ENCODE data around the gene TMOD2. TPM values are rescaled to one million over a fixed set of nuclear protein-coding genes. Genes with fewer than 3 reads are reported as not detected.

TMOD2 gene
- total RNA-seq, 2 donors from 2014 or later = 2.4 to 7.2 TPM

GRCh38 chr15:51765751-51766150 is 14.4 kb downstream of the TMOD2 start:
- Histone ChIP-seq H3K9ac (ENCODE audit: low read depth in 2 of 2, low read length in 2 of 2) (no peak overlapping the region), H3K9me3 (no peaks in the 10 kb centered on the region), H3K27ac (no peak overlapping the region), H3K4me1 (no peaks in the 10 kb centered on the region), H3K4me3 (no peak overlapping the region), H3K36me3 (no peaks in the 10 kb centered on the region), H3K27me3 (no peaks in the 10 kb centered on the region)
- intact Hi-C loops (cut with DNase I) = no loop called here
- no peak for TF ChIP-seq CTCF (IDR thresholded peaks at IDR 0.05)
- DNase-seq = no peak

GRCh38 chr15:51766341-51766740 is 14.9 kb downstream of the TMOD2 start:
- Histone ChIP-seq H3K9me3 (no peaks in the 10 kb centered on the region), H3K27me3 (no peaks in the 10 kb centered on the region), H3K27ac (no peak overlapping the region), H3K4me1 (no peaks in the 10 kb centered on the region), H3K9ac (ENCODE audit: low read depth in 2 of 2, low read length in 2 of 2) (no peak overlapping the region), H3K36me3 (no peaks in the 10 kb centered on the region), H3K4me3 (no peak overlapping the region)
- intact Hi-C loops (cut with DNase I) = no loop called here
- DNase-seq = no peak
- no peak for TF ChIP-seq CTCF (IDR thresholded peaks at IDR 0.05)

GRCh38 chr15:51768018-51768417 is 16.6 kb downstream of the TMOD2 start:
- H3K27ac ChIP-seq = no peak overlapping the region
- H3K36me3 ChIP-seq = no peaks in the 10 kb centered on the region
- TF ChIP-seq CTCF (IDR thresholded peaks at IDR 0.05) = no peak
- H3K27me3 ChIP-seq = no peaks in the 10 kb centered on the region
- H3K4me3 ChIP-seq = no peak overlapping the region
- no peak for DNase-seq
- no peaks in the 10 kb centered on the region for H3K9me3 ChIP-seq
- intact Hi-C loops (cut with DNase I) = no loop called here
- no peak overlapping the region for H3K9ac ChIP-seq (ENCODE audit: low read depth in 2 of 2, low read length in 2 of 2)
- H3K4me1 ChIP-seq = no peaks in the 10 kb centered on the region

GRCh38 chr15:51770902-51771301 is 19.5 kb downstream of the TMOD2 start:
- DNase-seq = no peak
- Histone ChIP-seq H3K4me1 (no peaks in the 10 kb centered on the region), H3K36me3 (no peaks in the 10 kb centered on the region), H3K9ac (ENCODE audit: low read depth in 2 of 2, low read length in 2 of 2) (no peak overlapping the region), H3K27me3 (no peaks in the 10 kb centered on the region), H3K4me3 (no peak overlapping the region), H3K9me3 (no peaks in the 10 kb centered on the region), H3K27ac (no peak overlapping the region)
- TF ChIP-seq CTCF (IDR thresholded peaks at IDR 0.05) = no peak
- intact Hi-C loops (cut with DNase I) = no loop called here

- no peak for TF ChIP-seq CTCF (IDR thresholded peaks at IDR 0.05)
- no peaks in the 10 kb centered on the region for H3K9me3 ChIP-seq
- intact Hi-C loops (cut with DNase I) = no loop called here
These were observed 20.4 kb downstream of the TMOD2 start for GRCh38 chr15:51771773-51772172.

GRCh38 chr15:51774916-51775315 is 23.5 kb downstream of the TMOD2 start:
- no peak overlapping the region for H3K27ac ChIP-seq
- H3K36me3 ChIP-seq = no peaks in the 10 kb centered on the region
- no peak for TF ChIP-seq CTCF (IDR thresholded peaks at IDR 0.05)
- no peaks in the 10 kb centered on the region for H3K27me3 ChIP-seq
- H3K9me3 ChIP-seq = no peaks in the 10 kb centered on the region
- no peaks in the 10 kb centered on the region for H3K4me1 ChIP-seq
- no peak for DNase-seq
- no peak overlapping the region for H3K4me3 ChIP-seq
- no peak overlapping the region for H3K9ac ChIP-seq (ENCODE audit: low read depth in 2 of 2, low read length in 2 of 2)
- intact Hi-C loops (cut with DNase I) = no loop called here

More at GRCh38 chr15:51771773-51772172, 20.4 kb downstream of the TMOD2 start:
- Histone ChIP-seq H3K9ac (ENCODE audit: low read depth in 2 of 2, low read length in 2 of 2) (no peak overlapping the region), H3K4me3 (no peak overlapping the region), H3K4me1 (no peaks in the 10 kb centered on the region), H3K36me3 (no peaks in the 10 kb centered on the region), H3K27me3 (no peaks in the 10 kb centered on the region), H3K27ac (no peak overlapping the region)
- DNase-seq = no peak
